GM19328 (cell line): ENCODE data around the gene BAG2.

Experiments
- ATAC-seq: cut with Tn5 transposase; IDR thresholded peaks from one replicate; pipeline ENCODE4 v1.9.1; 2021; ENCODE audit warnings: mild to moderate bottlenecking, moderate library complexity; ENCODE audit not compliant: unreplicated experiment

BAG2 gene

GRCh38 chr6:57221191-57221935, 49.2 kb downstream of the BAG2 start:
- ATAC-seq, result peak; percentile 57

- ATAC-seq, result peak; percentile 76
These were observed 50.0 kb downstream of the BAG2 start, which contains the start of gene RAB23 for GRCh38 chr6:57221936-57222742. Gene RAB23 (minus strand): TSS chr6:57222307. CDS start chr6:57210380, 11,927 bp downstream.

- ATAC-seq, result no peak
These were observed 50.6 kb downstream of the BAG2 start for GRCh38 chr6:57222743-57223077.

GRCh38 chr6:57224769-57225515, 52.8 kb downstream of the BAG2 start:
- no peak for ATAC-seq

GRCh38 chr6:57226221-57226620, 54.1 kb downstream of the BAG2 start:
- no peak for ATAC-seq
